K562 (cell line): Measurements from ENCODE around the gene FN3KRP. TPM values are rescaled to one million over a fixed set of nuclear protein-coding genes. Genes with fewer than 3 reads are reported as not detected.

Experiments used
- ATAC-seq: fragments of 200-7000 bp; cut with Tn5 transposase; 3 replicates; pipeline ENCODE4 v1.9.1; 2020; ENCODE audit warnings: moderate library complexity
- BruUV-seq: library from RNA; stranded (reverse); fragments of 400-500 nt; replicated peaks from 2 replicates; lab custom pipeline; 2021; lab: Mats Ljungman, UMichigan
- CTCF ChIA-PET: fragments of 300-600 bp; formaldehyde crosslinking; extraction: SDS; loops from one replicate; lab custom pipeline; 2021; ENCODE audit warnings: low intra/inter-chr PET ratio; lab: Yijun Ruan, JAX
- POLR2A ChIA-PET: fragments of 300-600, 350-650 bp; sonication (Branson Sonifier 250); formaldehyde crosslinking; extraction: SDS; loops from one replicate; lab custom pipeline; 2021; ENCODE audit warnings: antibody characterized with exemption, inconsistent platforms; lab: Yijun Ruan, JAX
- DNase-seq, 4 experiments: peaks; one replicate each; pipeline versions ENCODE4 v3.0.0 to v3.0.0-alpha.2; 2011 to 2018; ENCODE audit warnings: low spot score in 3 of 4, mixed read lengths in 3 of 4; ENCODE audit errors: extremely low read depth in 1 of 4
- FAIRE-seq: peaks from 2 replicates; lab custom pipeline; 2011; peaks lifted over from hg19 to GRCh38; lab: Jason Lieb, UNC
- H2AFZ ChIP-seq: 2 replicates; pipeline ENCODE4 v1.6.0; 2011; ENCODE audit warnings: low read depth, low read length, control low read depth, inconsistent platforms
- H3K27ac ChIP-seq: fragments of 200-600 bp; 3 replicates; pipeline ENCODE4 v1.8.0; 2011; ENCODE audit warnings: low read depth, mild to moderate bottlenecking, control low read depth, inconsistent platforms, low read length, moderate library complexity, mixed read lengths; ENCODE audit errors: extremely low read depth
- H3K27me3 ChIP-seq, 2 experiments: fragments of 300-600 bp in 1 of 2; 2 replicates in 1 of 2; 3 replicates in 1 of 2; pipeline versions ENCODE4 v1.6.0 to v1.8.0; 2011; ENCODE audit warnings: inconsistent platforms in 2 of 2, low read length in 2 of 2, mild to moderate bottlenecking in 1 of 2, mixed read lengths in 1 of 2, moderate library complexity in 1 of 2; ENCODE audit not compliant: control insufficient read depth in 2 of 2, insufficient read depth in 2 of 2
- H3K36me3 ChIP-seq: fragments of 300-600 bp; 3 replicates; pipeline ENCODE4 v1.8.0; 2011; ENCODE audit warnings: mild to moderate bottlenecking, low read length, inconsistent platforms; ENCODE audit not compliant: control insufficient read depth, insufficient read depth
- H3K4me1 ChIP-seq, 2 experiments: fragments of 200-600 bp in 1 of 2; replicated peaks in 1 of 2; 2 replicates in 1 of 2; 3 replicates in 1 of 2; pipeline versions ENCODE4 v1.5.1 to v1.8.0; 2011; ENCODE audit warnings: inconsistent platforms in 2 of 2, low read length in 2 of 2, mild to moderate bottlenecking in 1 of 2, mixed read lengths in 1 of 2, moderate library complexity in 1 of 2; ENCODE audit not compliant: control insufficient read depth in 2 of 2, insufficient read depth in 2 of 2
- H3K4me2 ChIP-seq: 2 replicates; pipeline ENCODE4 v1.6.1; 2011; ENCODE audit warnings: low read length, control low read depth, inconsistent platforms, mixed read lengths; ENCODE audit not compliant: insufficient read depth
- H3K4me3 ChIP-seq: fragments of 200-600 bp; sonication (generic), shearing (Covaris generic); 2 replicates; pipeline ENCODE4 v1.5.1; 2016; ENCODE audit warnings: control low read depth, inconsistent platforms
- H3K79me2 ChIP-seq: fragments of 200-600 bp; 3 replicates; pipeline ENCODE4 v1.8.0; 2011; ENCODE audit warnings: low read length, inconsistent platforms; ENCODE audit not compliant: control insufficient read depth, insufficient read depth
- H3K9ac ChIP-seq, 2 experiments: 2 replicates each; pipeline versions ENCODE4 v1.6.0 to v1.6.1; 2011; ENCODE audit warnings: low read depth in 2 of 2, low read length in 2 of 2, control low read depth in 1 of 2, inconsistent platforms in 1 of 2, mild to moderate bottlenecking in 1 of 2, mixed read lengths in 1 of 2; ENCODE audit not compliant: insufficient read depth in 1 of 2
- H3K9me1 ChIP-seq: one replicate; pipeline ENCODE4 v1.6.0; 2011; ENCODE audit warnings: inconsistent platforms, mild to moderate bottlenecking, low read length, moderate library complexity; ENCODE audit not compliant: control insufficient read depth, insufficient read depth
- H3K9me3 ChIP-seq: replicated peaks from 2 replicates; pipeline ENCODE4 v1.5.1; 2011; ENCODE audit warnings: low read depth, low read length, inconsistent platforms; ENCODE audit not compliant: control insufficient read depth, insufficient read depth
- H4K20me1 ChIP-seq: replicated peaks from 2 replicates; pipeline ENCODE4 v1.6.1; 2011; ENCODE audit warnings: low read length, inconsistent platforms, mixed read lengths; ENCODE audit not compliant: control insufficient read depth, insufficient read depth
- ATF7 ChIP-seq: fragments of 450-650 bp; IDR thresholded peaks from 2 replicates; pipeline ENCODE4 v1.7.1; 2014; ENCODE audit warnings: mild to moderate bottlenecking, moderate library complexity
- CBX5 ChIP-seq: IDR thresholded peaks from 2 replicates; pipeline ENCODE4 v1.6.1; 2014; ENCODE audit warnings: low read depth, borderline replicate concordance
- FOXK2 ChIP-seq, 2 experiments: fragments of 450-650 bp; IDR thresholded peaks in 1 of 2; conservative IDR thresholded peaks in 1 of 2; 2 replicates each; pipeline ENCODE4 v1.6.1; 2016; ENCODE audit warnings: low read depth in 2 of 2, mild to moderate bottlenecking in 1 of 2
- L3MBTL2 ChIP-seq: fragments of 450-650 bp; IDR thresholded peaks from 2 replicates; pipeline ENCODE4 v1.6.1; 2016; ENCODE audit warnings: mild to moderate bottlenecking, moderate library complexity
- MXD1 ChIP-seq: fragments of 250-450 bp; sonication (Bioruptor Pico); IDR thresholded peaks from 2 replicates; pipeline ENCODE4 v1.8.0; 2021; ENCODE audit warnings: borderline replicate concordance, mild to moderate bottlenecking, moderate library complexity; ENCODE audit not compliant: poor library complexity, severe bottlenecking
- MYC ChIP-seq, 2 experiments: fragments of 250-450 bp in 1 of 2; sonication (Bioruptor Pico) in 1 of 2; IDR thresholded peaks; 2 replicates each; pipeline versions ENCODE4 v1.5.1 to v1.6.1; 2012 to 2021; ENCODE audit warnings: low read depth in 2 of 2, borderline replicate concordance in 1 of 2, improper control_type of control experiment in 1 of 2, low read length in 1 of 2, mild to moderate bottlenecking in 1 of 2, moderate library complexity in 1 of 2
- RBM22 ChIP-seq: fragments of 200-400 bp; formaldehyde crosslinking; IDR thresholded peaks from 2 replicates; pipeline ENCODE4 v1.6.1; 2018; ENCODE audit warnings: low read length, low read depth; ENCODE audit not compliant: poor library complexity, severe bottlenecking
- RNF219 ChIP-seq: fragments of 250-450 bp; sonication (Bioruptor Pico); IDR thresholded peaks from 2 replicates; pipeline ENCODE4 v1.5.0; 2022; ENCODE audit warnings: mild to moderate bottlenecking
- SIN3B ChIP-seq: fragments of 450-650 bp; IDR thresholded peaks from 2 replicates; pipeline ENCODE4 v1.6.1; 2017; ENCODE audit warnings: low read depth, mild to moderate bottlenecking, moderate library complexity
- TSC22D4 ChIP-seq: fragments of 450-650 bp; IDR thresholded peaks from 2 replicates; pipeline ENCODE4 v1.6.1; 2016; ENCODE audit warnings: missing genetic modification characterization, missing biosample characterization, control low read depth
- VEZF1 ChIP-seq: fragments of 200-800 bp; sonication (Bioruptor generic); IDR thresholded peaks from 2 replicates; pipeline ENCODE4 v1.6.1; 2017; ENCODE audit warnings: missing genetic modification characterization, missing compliant biosample characterization
- YBX1 ChIP-seq: fragments of 450-650 bp; IDR thresholded peaks from 2 replicates; pipeline ENCODE4 v1.7.1; 2016; ENCODE audit warnings: mild to moderate bottlenecking
- ZNF41 ChIP-seq: fragments of 250-450 bp; sonication (Bioruptor Pico); conservative IDR thresholded peaks from 2 replicates; pipeline ENCODE4 v1.4.0; 2020; ENCODE audit warnings: mild to moderate bottlenecking
- ZNF707 ChIP-seq: fragments of 250-450 bp; sonication (Bioruptor Pico); conservative IDR thresholded peaks from 2 replicates; pipeline ENCODE4 v1.8.0; 2022; ENCODE audit warnings: inconsistent platforms, mild to moderate bottlenecking, moderate library complexity
- WGBS: fragments of 100-300 bp; shearing (Covaris generic); methylation state at CpG from one replicate; pipeline ENCODE4 v1.1.6; 2016; ENCODE audit warnings: low coverage, mixed read lengths; ENCODE audit not compliant: insufficient coverage; ENCODE audit errors: missing lambda C conversion rate; 5-methylcytosine and 5-hydroxymethylcytosine counted together
- in situ Hi-C: fragments of 300-500 bp; cut with MboI; formaldehyde crosslinking; loops from 4 replicates; pipeline ENCODE4 v1.15.0; 2018; ENCODE audit warnings: inconsistent platforms, mixed read lengths
- intact Hi-C: fragments of 100-400 bp; cut with micrococcal nuclease; formaldehyde crosslinking; loops from 2 replicates; pipeline ENCODE4 v1.14.2; 2022
- polyA plus RNA-seq, 8 experiments: library from polyadenylated mRNA; depleted of rRNA in 4 of 8; stranded (reverse) in 5 of 8; unstranded in 3 of 8; fragments of >200 nt; fragmentation: Nextera tagmentation in 2 of 8; fragmentation: Illumina TruSeq in 1 of 8; extraction: Ambion mirVana in 2 of 8; extraction: Trizol in 1 of 8; gene quantifications; 2 replicates each; pipeline versions ENCODE4 v1.2.1 to v1.2.3, GENCODE V29; 2011 to 2014; ENCODE audit warnings: inconsistent platforms in 1 of 8, missing spikeins in 1 of 8
- total RNA-seq, 7 experiments: library from RNA; depleted of rRNA in 6 of 7; stranded (reverse); fragments of >200 nt in 6 of 7; fragmentation: Illumina TruSeq in 2 of 7; extraction: Trizol in 2 of 7; gene quantifications; 2 replicates each; pipeline versions ENCODE4 v1.2.1 to v1.2.3, GENCODE V29; 2011 to 2021; ENCODE audit warnings: low replicate concordance in 1 of 7

Gene FN3KRP
- total and polyA plus RNA-seq, 9 of the 15 experiments (the other 6 are each of a cell fraction or from before 2014, with no cell fraction given), result 2.0 to 32.1 (median 24.9) TPM

- WGBS, result 90% methylated on average over 17 of the region's 18 CpGs
- no peak for ATAC-seq
- peaks cover 5 to 27% of the 10 kb centered on the region in 2 experiments; a peak in 4 of 5 replicates for H3K4me1 ChIP-seq
- in situ Hi-C loops, result no loop called here
- TF ChIP-seq TSC22D4 (tag), result no peak
- no peak for TF ChIP-seq VEZF1 (CRISPR knock-in tag)
- no peak for TF ChIP-seq SIN3B
- TF ChIP-seq RBM22, result no peak
- TF ChIP-seq ZNF41 (CRISPR knock-in tag), result no peak
- no peak for TF ChIP-seq MXD1 (CRISPR knock-in tag)
- no peak for TF ChIP-seq CBX5
- TF ChIP-seq FOXK2 (conservative IDR thresholded peaks at IDR 0.05 in 1 of 2, IDR thresholded peaks at IDR 0.05 in 1 of 2; ENCODE audit: low read depth in 2 of 2), result no peak
- no peak for TF ChIP-seq ATF7
- no peak for TF ChIP-seq MYC (IDR thresholded peaks at IDR 0.05; ENCODE audit: low read depth, low read length)
- TF ChIP-seq MYC (CRISPR knock-in tag; IDR thresholded peaks at IDR 0.05; ENCODE audit: borderline replicate concordance, low read depth), result no peak
- no peak for TF ChIP-seq YBX1
- no peak for TF ChIP-seq ZNF707
- no peak for TF ChIP-seq RNF219 (CRISPR knock-in tag)
- TF ChIP-seq L3MBTL2, result no peak
- TF ChIP-seq, all 486 proteins: peak for 0
- ChIA-PET POLR2A (interaction anchor here (0.6 to 1.3 kb wide), 2 partner anchors 15 to 31 kb away, joined by 4 to 5 read pairs; no protein-coding TSS in a partner anchor), CTCF (no interaction called here)
- H2AFZ ChIP-seq, result no peak overlapping the region
- intact Hi-C loops, result loop anchor here (5.0 kb wide), 1 partner anchor 33 kb away; the partner anchor contains the start of gene TBCD
- no peaks in the 10 kb centered on the region for H4K20me1 ChIP-seq
- peaks cover 20% of the 10 kb centered on the region for H3K79me2 ChIP-seq
- H3K9me1 ChIP-seq, result no peaks in the 10 kb centered on the region
- no peak overlapping the region for H3K27ac ChIP-seq
- no peak for DNase-seq
- BruUV-seq, result no TSS peak
- no peaks in the 10 kb centered on the region for H3K9me3 ChIP-seq
- H3K36me3 ChIP-seq, result peaks cover 41% of the 10 kb centered on the region
- H3K4me3 ChIP-seq, result no peak overlapping the region
- no peak for FAIRE-seq
- no peak overlapping the region for H3K4me2 ChIP-seq
- H3K27me3 ChIP-seq, result no peaks in the 10 kb centered on the region
- no peak overlapping the region; a peak in 1 of 4 replicates for H3K9ac ChIP-seq
These were observed 2.6 kb downstream of the FN3KRP start for GRCh38 chr17:82718986-82719685.
